DND-41 (cell line): ENCODE data around the gene OVCH1.

Experiments used
- ATAC-seq: fragments of 200-7000 bp; cut with Tn5 transposase; 3 replicates; pipeline ENCODE4 v1.9.1; 2021; ENCODE audit warnings: low read depth; ENCODE audit not compliant: insufficient read depth
- DNase-seq: peaks from one replicate; pipeline ENCODE4 v3.0.0-alpha.2; 2020
- H2AFZ ChIP-seq: 2 replicates; pipeline ENCODE4 v1.6.0; 2012; ENCODE audit warnings: low read depth, low read length
- H3K27ac ChIP-seq: 2 replicates; pipeline ENCODE4 v1.5.1; 2012; ENCODE audit warnings: low read length, inconsistent platforms
- H3K27me3 ChIP-seq: fragments of 200-600 bp; sonication (generic); 2 replicates; pipeline ENCODE4 v1.6.0; 2012; ENCODE audit warnings: low read length, mild to moderate bottlenecking, inconsistent platforms; ENCODE audit not compliant: insufficient read depth, poor library complexity
- H3K36me3 ChIP-seq: 2 replicates; pipeline ENCODE4 v1.5.1; 2012; ENCODE audit warnings: low read length, inconsistent platforms; ENCODE audit not compliant: insufficient read depth
- H3K4me1 ChIP-seq: 2 replicates; pipeline ENCODE4 v1.5.1; 2012; ENCODE audit warnings: mild to moderate bottlenecking, low read length; ENCODE audit not compliant: insufficient read depth
- H3K4me2 ChIP-seq: 2 replicates; pipeline ENCODE4 v1.6.0; 2012; ENCODE audit warnings: mild to moderate bottlenecking, moderate library complexity, low read length, inconsistent platforms; ENCODE audit not compliant: insufficient read depth
- H3K4me3 ChIP-seq, 2 experiments: fragments of 200-600 bp in 1 of 2; shearing (Covaris generic) in 1 of 2; 2 replicates each; pipeline ENCODE4 v1.5.1; 2012 to 2016; ENCODE audit warnings: inconsistent platforms in 2 of 2, low read length in 2 of 2, mild to moderate bottlenecking in 2 of 2, low read depth in 1 of 2, moderate library complexity in 1 of 2
- H3K79me2 ChIP-seq: 2 replicates; pipeline ENCODE4 v1.6.0; 2012; ENCODE audit warnings: low read length, inconsistent platforms; ENCODE audit not compliant: insufficient read depth
- H3K9ac ChIP-seq: 2 replicates; pipeline ENCODE4 v1.6.0; 2012; ENCODE audit warnings: low read depth, mild to moderate bottlenecking, inconsistent platforms, low read length, moderate library complexity
- H3K9me3 ChIP-seq: 2 replicates; pipeline ENCODE4 v1.5.1; 2012; ENCODE audit warnings: low read length, moderate library complexity, mild to moderate bottlenecking, inconsistent platforms; ENCODE audit not compliant: insufficient read depth, severe bottlenecking
- H4K20me1 ChIP-seq: 2 replicates; pipeline ENCODE4 v1.6.0; 2012; ENCODE audit warnings: low read length; ENCODE audit not compliant: insufficient read depth
- CTCF ChIP-seq: IDR thresholded peaks from 2 replicates; pipeline ENCODE4 v1.5.1; 2012; ENCODE audit warnings: borderline replicate concordance, low read length, moderate library complexity, mild to moderate bottlenecking; ENCODE audit not compliant: poor library complexity, severe bottlenecking; ENCODE audit errors: extremely low read depth
- EZH2 ChIP-seq: IDR thresholded peaks from 3 replicates; pipeline ENCODE4 v1.6.1; 2012; ENCODE audit warnings: borderline replicate concordance, low read depth, mild to moderate bottlenecking, moderate library complexity, low read length, inconsistent platforms; ENCODE audit not compliant: severe bottlenecking

The OVCH1 gene

GRCh38 chr12:29544428-29545101 is 47.1 kb upstream of the OVCH1 start:
- no peaks in the 10 kb centered on the region for H4K20me1 ChIP-seq
- H3K4me3 ChIP-seq: no peak overlapping the region
- no peak for TF ChIP-seq EZH2
- TF ChIP-seq CTCF: no peak
- H3K9me3 ChIP-seq: no peaks in the 10 kb centered on the region
- DNase-seq (no peak), ATAC-seq (no peak)
- no peak overlapping the region for H3K9ac ChIP-seq
- peaks cover 5% of the 10 kb centered on the region for H3K27me3 ChIP-seq
- no peak overlapping the region for H3K27ac ChIP-seq
- H2AFZ ChIP-seq: no peak overlapping the region
- no peaks in the 10 kb centered on the region for H3K4me1 ChIP-seq
- no peaks in the 10 kb centered on the region for H3K36me3 ChIP-seq
- H3K4me2 ChIP-seq: no peak overlapping the region
- H3K79me2 ChIP-seq: no peaks in the 10 kb centered on the region

GRCh38 chr12:29543036-29543435 is 45.5 kb upstream of the OVCH1 start:
- TF ChIP-seq EZH2 (no peak), CTCF (no peak)
- Histone ChIP-seq H2AFZ (no peak overlapping the region), H3K79me2 (no peaks in the 10 kb centered on the region), H3K9ac (no peak overlapping the region), H3K27me3 (peaks cover 8% of the 10 kb centered on the region), H3K4me2 (no peak overlapping the region), H4K20me1 (no peaks in the 10 kb centered on the region), H3K4me3 (no peak overlapping the region), H3K4me1 (no peaks in the 10 kb centered on the region), H3K9me3 (no peaks in the 10 kb centered on the region), H3K36me3 (no peaks in the 10 kb centered on the region), H3K27ac (no peak overlapping the region)
- no peak for DNase-seq
- ATAC-seq: no peak

GRCh38 chr12:29537298-29537697 is 39.8 kb upstream of the OVCH1 start:
- DNase-seq: no peak

More at GRCh38 chr12:29537298-29537697, 39.8 kb upstream of the OVCH1 start:
- no peak overlapping the region for H3K4me2 ChIP-seq
- H3K4me3 ChIP-seq: no peak overlapping the region
- no peaks in the 10 kb centered on the region for H3K4me1 ChIP-seq
- no peak overlapping the region for H3K27ac ChIP-seq
- peaks cover 9% of the 10 kb centered on the region for H3K27me3 ChIP-seq
- H3K9ac ChIP-seq: no peak overlapping the region
- no peaks in the 10 kb centered on the region for H3K36me3 ChIP-seq
- no peaks in the 10 kb centered on the region for H4K20me1 ChIP-seq
- H3K9me3 ChIP-seq: no peaks in the 10 kb centered on the region
- no peak overlapping the region for H2AFZ ChIP-seq
- TF ChIP-seq EZH2: no peak
- TF ChIP-seq CTCF: no peak
- no peak for ATAC-seq
- H3K79me2 ChIP-seq: no peaks in the 10 kb centered on the region
